CD4-positive, alpha-beta T cell treated with Interleukin-12 subunit alpha and Interleukin-12 subunit beta, for 1 hour (primary cell): ENCODE data around the gene GBGT1.

Experiments
- DNase-seq: peaks from one replicate; pipeline ENCODE4 v3.0.0-alpha.2; 2020

The GBGT1 gene

DNA sequence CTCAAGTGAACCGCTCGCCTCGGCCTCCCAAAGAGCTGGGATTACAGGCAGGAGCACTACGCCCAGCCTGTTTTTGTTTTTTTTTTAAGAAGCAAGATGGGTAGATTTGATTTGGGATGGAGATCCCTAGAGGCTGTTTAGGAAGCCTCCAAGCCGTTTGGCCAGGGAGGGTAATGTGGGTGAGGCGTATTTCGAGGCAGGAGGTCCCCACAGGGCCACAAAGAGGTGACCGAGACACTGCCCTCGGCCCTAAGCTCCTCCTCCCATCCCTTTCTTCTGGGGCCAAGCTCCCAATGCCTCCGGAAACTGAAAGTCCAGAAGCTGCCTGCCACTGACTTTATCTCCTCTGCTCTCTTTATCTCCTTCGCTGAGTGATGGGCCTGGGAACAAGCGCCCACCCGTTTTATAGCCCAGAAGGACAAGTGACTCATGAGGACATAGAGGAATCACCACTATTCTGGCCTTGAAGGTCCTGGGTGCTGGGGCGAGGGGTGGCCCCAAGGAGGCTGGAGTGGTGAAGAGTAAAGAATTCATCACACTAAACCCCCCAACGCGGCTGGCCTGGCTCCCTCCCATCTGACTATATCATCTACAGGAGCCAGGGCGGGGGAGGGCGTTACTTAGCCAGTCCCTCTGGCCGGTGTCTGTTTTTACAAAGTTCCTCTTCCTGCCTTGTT is 40.6 kb downstream of the GBGT1 start:
- DNase-seq, result no peak

DNA sequence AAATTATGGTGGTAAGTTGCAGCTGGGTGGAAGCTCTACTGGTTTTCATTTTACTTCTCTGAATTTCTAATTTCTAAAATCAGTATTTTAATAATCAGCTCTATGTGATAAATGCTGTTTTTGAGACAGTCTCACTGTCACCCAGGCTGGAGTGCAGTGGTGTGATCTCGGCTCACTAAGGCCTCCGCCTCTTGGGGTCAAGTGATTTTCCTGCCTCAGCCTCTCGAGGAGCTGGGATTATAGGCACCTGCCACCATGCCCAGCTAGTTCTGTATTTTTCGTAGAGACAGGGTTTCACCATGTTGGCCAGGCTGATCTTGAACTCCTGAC is 41.1 kb downstream of the GBGT1 start:
- no peak for DNase-seq

DNA sequence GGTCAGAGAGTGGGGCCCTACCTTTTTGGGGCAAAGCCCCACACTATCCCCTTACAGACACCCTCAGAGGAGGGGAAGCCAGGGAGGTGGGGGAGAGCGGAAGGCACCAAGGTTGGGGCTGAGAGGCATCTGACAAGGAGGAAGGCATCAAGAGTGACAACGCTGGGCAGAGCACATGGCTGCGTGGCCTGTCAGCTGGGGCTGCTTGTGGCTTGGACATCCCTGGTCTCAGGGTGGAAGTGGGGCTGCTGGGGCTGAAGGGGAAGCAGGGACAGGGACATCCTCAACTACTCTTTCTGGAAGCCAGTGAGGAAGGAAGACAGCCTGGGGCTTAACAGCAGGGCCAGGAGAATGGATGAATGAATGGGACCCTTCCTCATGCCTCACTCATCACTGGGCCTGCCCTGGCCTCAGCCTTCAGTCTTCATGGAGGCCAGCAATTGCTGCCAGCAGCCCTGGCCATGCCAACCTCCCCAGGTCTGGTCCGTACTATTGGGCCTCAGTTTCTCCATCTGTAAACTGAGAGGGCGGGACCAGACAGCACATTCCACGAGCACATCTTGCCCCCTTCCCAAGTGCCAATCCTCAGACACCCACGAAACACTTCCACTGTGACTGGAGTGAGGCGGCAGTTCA is 41.7 kb downstream of the GBGT1 start:
- DNase-seq, result no peak

DNA sequence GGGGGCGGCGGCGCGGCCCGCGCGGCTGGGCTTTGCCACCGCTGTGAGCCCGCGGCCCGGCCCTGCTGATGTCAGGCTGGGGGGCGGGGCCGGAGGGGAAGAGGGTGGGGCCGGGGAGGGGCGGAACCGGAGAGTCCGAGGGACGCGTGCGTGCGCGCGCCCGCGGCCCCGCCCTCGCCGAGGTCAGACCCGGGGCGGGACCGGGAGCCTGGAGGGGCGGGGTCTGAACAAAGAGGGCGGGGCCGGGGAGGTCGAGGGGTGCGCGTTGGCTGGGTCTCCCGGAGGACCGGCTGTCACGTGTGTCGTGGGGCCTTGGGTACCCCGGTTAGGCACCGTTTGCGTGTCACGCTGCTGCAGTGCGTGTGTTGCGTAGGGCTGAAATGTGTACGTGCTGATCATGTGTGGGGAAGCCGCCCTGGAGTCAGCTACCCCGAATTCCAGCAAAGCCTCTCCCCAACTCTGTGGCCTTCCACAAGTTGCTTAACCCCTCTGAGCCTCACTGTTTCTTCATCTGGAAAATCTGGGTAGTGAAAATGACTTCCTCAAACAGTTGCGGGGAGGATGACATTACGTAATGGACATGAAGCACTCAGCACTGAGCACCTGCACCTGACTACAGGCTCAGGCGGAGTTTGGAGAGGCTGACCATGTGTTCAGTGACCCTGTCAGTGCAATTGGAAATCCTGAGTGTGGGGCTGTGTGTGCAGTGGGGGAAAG is 42.4 kb downstream of the GBGT1 start, which contains the start of gene RALGDS:
TSS of gene RALGDS (minus strand) at position 43 of the 717 bp plus-strand sequence. CDS start 86 bp downstream, outside the sequence.
- peak; percentile 94 for DNase-seq

DNA sequence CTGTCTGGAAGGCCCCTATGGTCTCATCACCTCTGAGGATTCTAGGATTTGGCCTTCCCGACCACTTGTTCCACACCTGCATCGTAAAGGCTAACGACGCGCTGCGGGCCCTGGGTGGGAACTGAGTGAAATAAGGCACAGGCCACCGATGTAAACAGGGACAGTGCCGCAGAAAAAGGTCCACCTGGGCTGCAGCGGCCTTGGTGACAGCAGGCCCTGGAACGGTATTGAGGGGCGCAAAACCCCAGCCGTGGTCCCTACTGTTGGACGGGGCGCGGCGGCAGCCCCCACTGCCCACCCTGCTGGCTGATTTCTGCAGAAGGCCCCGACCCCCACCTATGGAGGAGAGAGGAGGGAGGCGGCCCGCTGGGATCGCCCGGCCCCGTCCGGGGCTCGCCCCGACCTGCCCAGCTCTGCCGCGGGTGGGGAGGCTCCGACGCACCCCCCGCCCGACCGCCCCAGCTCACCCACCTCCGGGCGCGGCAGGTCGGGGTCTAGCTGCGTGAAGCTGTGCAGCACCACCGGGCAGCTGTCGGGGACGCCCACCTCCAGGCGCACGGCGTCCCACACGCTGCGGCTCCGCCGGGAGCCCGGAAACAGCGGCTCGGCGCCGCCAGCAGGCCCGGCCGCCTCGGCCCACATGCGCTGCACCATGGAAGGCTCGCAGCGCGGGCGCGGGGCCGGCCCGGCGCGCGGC is 43.1 kb downstream of the GBGT1 start:
- no peak for DNase-seq

DNA sequence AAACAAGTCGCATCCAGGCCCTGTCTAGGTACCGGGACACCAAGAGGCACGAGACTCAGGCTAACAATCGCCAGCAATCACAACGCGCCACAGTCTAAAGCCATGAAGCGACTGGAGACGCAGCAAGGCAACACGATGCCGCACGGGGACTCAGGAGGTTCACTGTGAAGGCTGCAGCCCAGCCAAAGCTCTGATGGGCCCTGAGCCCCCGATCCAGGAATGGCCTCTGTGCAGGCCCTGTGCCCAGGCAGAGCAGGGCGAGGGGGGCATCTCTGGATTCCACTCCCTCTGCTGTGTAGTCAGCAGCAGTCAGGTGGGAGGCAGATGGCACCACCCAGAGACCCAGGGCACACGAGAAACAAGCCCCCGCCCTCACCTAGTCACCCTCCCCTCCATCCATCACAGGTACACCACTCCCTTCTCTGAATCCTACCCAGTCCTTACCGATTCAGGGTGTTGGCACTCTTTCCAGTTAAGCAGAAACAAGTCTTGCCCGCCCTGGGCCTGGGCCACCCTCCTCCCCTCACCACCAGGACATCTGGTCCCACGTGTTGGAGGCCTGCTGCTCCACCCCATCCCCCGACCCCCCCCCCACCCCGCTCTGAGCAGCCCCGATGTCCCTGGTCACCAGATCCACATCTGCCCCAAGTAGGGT is 43.7 kb downstream of the GBGT1 start:
- DNase-seq, result no peak

DNA sequence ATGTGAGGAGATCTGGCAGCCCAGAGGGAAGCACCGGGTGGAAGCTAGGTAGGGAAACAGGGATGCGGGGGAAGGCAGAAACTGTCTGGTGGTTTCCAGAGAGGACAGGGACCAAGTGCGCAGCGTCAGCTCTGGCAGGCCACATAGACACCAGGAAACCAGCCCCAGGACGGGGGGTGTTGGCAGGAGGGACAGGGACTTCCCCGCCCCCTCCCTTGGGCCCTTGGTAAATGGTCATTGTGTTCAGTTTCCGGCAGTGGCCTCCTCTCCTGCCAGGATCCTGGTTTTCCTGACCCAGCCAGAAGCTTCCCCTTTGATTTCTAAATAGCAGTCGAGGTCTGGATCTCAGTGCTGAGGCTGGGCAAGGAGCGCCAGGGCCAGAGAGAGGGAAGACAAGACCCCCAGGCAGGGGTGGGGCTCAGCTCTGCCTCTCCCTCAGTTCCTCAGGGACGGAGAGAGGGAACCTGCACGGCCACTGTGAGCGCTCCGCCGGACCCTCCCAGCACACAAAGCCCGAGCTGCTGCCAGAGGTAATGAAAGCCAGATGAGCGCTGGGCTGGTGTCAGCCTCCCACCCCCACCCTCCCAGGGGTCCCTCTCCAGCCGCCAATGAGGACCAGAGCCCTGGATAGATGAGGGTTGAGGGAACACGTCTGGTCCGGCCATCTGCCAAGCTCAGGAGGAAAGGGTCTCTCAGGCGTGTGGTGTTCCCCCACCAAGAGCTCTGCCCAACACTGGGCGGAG is 44.4 kb downstream of the GBGT1 start:
- no peak for DNase-seq

DNA sequence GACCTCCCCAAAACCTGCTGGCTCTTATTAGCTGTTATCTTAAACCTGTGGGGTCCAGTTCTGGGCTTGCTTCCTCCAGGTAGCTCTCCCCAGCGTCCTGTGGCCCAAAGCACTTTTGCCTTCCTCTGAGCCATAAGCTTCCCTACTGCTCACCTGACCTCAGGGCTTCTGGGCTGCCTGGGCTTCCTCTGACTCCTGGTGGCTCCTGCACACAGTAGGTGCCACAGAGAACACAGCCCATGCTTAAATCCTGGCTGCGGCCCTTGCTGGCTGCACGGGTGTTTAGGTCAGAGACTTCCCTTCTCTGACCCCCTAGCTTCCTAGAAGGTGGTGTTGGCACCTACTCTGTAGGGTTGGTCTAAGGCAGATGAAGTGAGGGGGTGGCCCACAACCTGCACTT is 45.1 kb downstream of the GBGT1 start:
- DNase-seq, result no peak

DNA sequence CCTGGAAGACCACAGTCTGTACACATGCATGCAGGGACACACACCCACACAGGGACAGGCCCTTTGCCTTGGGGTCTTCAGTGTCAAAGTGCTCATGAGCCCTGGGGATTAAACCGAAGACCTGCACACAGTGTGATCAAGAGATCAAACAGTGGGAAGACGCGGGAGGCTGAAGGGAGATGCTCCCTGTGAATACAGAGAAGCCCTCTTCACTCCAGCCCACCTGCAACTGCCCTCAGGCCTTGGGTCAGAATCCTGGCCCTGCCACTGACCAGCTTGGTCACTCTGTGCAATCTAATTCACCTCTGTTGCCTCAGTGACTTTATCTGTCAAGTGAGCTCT is 45.6 kb downstream of the GBGT1 start:
- no peak for DNase-seq

DNA sequence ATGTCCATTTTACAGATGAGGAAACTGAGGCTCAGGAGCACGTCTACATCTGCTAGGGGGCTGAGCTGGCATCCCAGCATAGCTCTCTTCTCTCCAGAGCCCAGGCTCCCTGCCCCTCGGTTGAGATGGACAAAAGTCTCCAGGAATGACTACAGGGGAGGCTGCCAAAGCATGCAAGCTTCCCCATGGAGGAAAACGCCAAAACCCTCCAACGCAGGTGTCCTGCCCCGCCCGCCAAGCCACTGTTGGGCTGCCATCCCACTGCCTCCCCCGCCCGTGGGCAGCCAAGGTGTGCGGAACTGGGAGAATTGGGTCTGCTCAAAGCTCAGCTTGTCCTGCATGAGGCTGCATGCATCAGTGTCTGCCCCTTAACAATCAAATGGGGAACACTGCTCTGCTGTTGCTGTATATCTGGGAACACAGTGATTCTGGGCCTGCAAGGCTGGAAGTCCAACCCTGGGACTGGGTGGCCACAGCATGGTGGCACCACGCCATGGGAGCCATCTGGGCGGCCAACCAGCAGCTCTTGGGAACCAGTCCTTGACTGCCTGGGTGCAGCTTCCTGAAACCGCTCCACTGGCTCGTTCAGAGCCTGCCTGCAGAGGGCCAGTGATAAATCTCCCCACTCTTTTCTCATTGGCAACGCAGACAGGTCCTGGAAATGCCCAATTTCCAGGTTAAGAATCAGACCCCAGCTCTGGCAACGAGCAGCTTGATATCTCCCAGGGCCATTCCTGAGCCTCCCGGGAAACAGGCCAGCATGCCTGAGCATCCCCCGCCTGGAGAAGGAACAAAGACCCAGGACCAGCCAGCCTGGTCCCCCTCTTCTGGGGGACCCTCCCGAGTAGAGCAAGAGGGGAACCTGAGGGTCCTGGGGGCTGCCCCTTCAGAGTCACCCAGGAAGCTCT is 46.2 kb downstream of the GBGT1 start:
- no peak for DNase-seq

DNA sequence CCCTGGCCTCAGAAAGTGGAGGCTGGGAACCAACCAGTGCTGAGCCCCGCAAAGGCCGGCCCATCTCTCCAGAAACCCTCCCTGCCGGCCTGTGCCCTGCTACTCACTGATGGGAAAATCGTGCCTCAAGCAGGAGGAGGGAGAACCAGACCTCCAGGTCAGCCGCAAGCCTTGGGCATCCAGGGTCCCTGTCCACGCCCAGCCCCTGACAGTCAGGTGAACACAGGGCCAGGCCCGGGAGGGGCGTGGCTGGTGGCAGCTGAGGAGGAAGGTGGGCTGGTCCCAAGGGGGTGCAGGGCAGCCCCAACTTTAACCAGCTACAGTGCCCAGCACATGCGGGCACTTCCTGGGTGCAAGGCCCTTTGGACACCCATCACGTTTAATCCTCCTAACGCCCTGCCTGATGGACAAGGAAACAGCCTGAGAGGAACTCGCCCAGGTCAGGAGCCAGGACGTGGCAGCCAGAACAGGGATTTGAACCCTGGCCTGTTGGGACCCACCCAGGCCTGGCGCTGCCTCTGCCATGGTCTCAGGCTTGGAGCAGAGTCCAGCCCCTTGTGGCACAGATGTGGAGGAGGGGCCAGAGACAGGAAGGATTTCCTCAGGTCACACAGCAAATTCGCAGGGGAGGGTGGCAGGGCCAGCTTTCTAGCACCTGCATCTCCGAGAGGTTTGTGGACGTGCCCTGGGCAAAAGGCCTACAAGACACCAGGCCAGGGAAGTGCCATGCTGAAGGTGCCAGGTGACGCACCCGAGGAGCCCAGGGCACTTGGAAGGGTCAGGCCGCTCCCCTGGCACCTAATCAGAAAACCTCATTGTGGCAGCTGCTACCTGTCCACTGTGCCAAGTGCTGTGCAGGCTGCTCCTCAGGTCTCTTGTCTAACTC is 47.1 kb downstream of the GBGT1 start:
- no peak for DNase-seq

DNA sequence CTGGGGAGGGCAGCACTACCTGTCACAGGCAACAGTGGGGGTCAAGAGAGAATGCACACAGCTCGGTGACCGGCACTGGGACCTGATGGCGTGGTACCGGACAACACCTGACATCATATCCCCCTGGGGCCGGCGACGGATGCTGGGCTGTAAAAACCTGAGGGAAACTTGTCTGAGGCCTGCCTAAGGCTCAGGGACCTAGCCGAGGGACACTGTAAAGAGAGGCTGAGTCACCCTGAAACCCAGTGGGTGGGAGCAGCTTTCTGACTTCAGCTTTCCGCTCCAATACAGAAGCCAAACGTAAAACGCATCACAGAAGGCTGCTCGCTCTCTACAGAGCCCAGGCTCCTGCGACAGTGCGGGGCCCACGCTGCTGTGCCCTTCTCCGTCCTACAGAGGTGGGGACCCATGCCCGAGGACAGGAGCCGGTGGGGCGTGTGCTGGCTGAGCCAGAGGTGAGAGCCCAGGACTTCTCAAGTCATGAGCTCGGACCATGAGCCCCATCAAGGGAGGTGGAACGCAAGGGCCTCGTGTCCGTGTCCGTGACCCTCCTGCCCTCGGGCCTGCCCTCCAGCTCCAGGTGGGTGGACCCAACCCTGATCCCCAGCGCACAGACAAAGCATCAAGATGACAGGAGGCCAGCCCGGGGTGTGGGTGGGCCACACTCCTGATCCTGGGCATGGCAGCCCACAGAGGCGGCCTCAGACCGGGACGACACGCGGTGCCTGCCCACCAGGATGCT is 47.9 kb downstream of the GBGT1 start:
- peak; percentile 55 for DNase-seq

DNA sequence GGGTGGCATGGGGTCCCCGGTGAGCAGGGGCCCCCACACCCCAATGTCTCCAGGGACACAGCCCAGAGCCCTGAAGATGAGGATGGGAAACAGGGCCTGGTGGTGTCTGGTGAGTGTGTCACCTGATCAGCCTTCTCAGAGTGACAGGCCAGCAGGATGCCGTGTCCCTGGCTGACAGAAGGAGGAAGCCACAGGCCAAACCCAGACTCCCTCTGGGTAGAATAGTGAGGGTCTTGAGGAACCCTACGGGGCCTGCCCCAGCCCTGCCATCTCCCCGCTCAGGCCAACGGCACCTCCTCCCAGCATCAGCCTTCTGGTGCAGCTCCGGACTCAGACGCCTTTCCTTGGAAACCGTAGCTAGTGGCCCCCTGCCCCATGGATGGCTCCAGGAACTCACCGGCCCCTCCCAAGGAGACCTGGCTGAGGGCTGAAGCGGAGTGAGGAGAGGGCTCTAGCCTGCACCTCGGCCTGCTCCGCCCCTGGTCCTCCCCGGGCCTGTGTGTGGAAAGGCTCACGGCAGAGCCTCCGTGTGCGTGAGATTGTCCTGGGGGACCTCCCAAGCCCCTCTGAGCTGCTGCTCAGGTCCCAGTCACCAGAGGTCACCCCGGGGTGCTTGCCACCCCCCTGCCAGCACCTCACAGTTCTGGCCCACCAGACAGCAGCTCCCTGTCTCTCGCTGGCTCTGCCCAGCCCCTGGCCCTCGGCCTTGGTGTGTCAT is 48.7 kb downstream of the GBGT1 start:
- DNase-seq, result no peak

DNA sequence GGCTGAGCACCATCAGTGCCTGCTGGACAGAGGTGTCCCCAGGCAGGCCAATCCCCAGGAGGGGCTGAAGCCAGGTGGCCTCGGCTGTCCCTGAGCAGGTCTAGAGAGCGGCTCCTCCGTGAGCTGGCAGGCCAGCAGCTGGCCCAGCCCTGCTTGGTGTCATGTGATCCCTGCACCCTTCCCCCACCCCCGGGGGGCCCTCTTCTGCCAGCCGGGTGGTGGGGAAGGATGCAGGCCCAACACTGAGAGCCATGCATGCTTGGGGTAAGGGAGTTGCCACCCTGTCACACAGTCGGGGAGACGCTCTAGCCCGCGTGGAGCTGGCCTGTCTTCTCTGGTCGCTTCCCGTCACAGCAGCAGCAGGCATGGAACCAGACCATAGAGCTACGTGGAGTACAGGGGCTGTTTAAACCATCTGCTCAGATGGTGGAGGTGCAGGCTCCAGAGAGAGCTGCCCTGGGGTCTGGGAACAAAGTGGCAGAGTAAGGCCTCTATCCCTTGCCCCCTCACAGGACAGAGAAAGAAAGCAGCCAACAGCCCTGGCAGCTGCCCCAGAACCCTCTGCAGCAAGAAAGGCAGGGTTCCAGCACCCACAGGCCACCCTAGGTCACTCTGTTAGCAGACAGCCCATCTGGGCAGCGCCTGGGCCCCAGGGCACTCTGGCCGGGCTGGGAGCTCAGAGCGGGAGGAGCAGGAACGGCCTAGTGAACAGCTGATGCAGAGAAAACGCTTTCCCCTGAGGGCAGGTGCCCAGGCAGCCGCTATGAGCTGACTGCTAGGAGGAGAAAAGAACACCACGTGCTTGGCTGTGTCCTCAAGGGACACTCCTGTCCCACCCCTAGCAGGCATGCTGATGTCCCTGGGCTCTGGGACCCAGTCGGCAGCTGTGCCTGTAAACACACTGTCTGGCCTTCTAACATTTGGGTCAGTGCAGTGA is 49.5 kb downstream of the GBGT1 start:
- DNase-seq, result no peak

DNA sequence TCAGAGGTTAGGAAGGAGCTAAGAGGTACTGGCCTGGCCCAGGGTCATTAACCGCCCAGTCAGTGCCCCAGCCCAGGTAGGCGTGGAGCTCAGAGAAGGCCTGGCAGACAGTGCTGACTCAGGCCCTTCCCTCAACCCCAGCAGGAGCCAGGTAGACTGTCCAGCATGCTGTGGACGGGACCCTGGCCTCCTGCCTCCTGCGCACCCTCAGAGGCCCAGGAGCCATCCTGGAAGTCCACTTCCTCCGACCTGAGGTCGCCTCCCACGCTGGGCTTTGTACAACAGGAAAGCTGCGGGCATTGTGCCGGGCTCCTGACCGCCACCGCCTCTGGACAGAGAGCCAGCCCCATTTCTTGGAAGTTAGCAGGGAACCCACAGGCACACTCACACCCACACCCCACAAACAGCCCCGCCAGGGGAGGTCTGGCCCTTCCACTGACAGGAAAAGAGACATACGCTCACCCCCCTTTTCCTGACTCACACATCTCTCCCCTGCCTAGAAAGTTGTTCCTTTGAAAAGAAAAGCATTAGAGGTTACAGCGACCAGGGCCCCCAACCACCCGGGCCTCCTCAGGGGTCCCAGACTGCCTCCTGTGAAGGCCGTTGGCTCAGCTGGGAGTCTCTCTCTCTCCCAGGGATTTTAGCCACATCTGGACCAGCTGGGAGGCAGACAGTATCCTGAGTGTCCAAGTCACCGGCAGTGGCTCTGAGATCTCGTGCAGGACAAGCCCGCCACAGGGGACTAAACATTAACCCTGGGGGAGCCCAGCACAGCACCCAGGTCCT is 50.4 kb downstream of the GBGT1 start:
- no peak for DNase-seq

DNA sequence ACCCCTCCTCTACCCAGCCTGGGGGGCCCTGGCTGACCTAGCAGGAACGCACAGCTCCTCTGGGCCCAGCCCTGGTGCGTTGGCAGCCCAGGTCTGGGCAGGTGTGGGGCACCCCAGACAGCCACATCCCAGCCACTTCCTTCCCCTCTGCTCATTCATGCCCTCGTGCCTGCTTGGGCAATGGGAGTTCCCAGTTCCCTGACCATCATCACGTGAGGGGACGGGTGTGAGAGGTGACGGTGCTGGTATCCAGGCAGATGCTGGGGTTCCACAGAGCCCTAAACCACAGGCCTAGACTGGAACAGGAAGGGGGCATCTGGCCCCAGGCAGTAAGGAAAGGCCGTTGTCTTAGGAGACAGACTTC is 51.1 kb downstream of the GBGT1 start:
- peak; percentile 69 for DNase-seq
